Common myeloid progenitor, CD34-positive (primary cell): ENCODE data around the gene IFIT1.

Source experiments
- CTCF ChIA-PET: fragments of 350-600 bp; sonication (Branson Sonifier 250); formaldehyde crosslinking; loops from one replicate; lab custom pipeline; 2021; ENCODE audit warnings: antibody characterized with exemption; lab: Charles Lee
- POLR2A ChIA-PET: fragments of 350-600 bp; sonication (Branson Sonifier 250); formaldehyde crosslinking; loops from one replicate; lab custom pipeline; 2021; ENCODE audit warnings: antibody characterized with exemption; lab: Charles Lee
- DNase-seq, 3 donors: peaks; one replicate each; pipeline versions ENCODE4 v3.0.0 to v3.0.0-alpha.2; 2013
- H3K27ac ChIP-seq, 2 experiments: 1 replicate in 1 of 2; 2 replicates in 1 of 2; pipeline ENCODE4 v1.7.0; 2013; ENCODE audit warnings: inconsistent platforms in 2 of 2, low read length in 2 of 2, mild to moderate bottlenecking in 2 of 2, low read depth in 1 of 2, moderate library complexity in 1 of 2; ENCODE audit not compliant: severe bottlenecking in 2 of 2, insufficient read depth in 1 of 2, poor library complexity in 1 of 2
- H3K27me3 ChIP-seq, 5 experiments: replicated peaks in 2 of 5; 1 replicate in 3 of 5; 2 replicates in 2 of 5; pipeline versions ENCODE4 v1.6.1 to v1.7.0; 2013; ENCODE audit warnings: low read length in 4 of 5, mild to moderate bottlenecking in 2 of 5, moderate library complexity in 2 of 5, inconsistent platforms in 1 of 5; ENCODE audit not compliant: insufficient read depth in 5 of 5, control insufficient read depth in 4 of 5
- H3K36me3 ChIP-seq, 4 experiments: 1 replicate in 2 of 4; 2 replicates in 2 of 4; pipeline versions ENCODE4 v1.6.1 to v1.7.0; 2013; ENCODE audit warnings: low read length in 3 of 4, control low read depth in 1 of 4, mild to moderate bottlenecking in 1 of 4; ENCODE audit not compliant: control insufficient read depth in 4 of 4, insufficient read depth in 4 of 4
- H3K4me1 ChIP-seq, 4 experiments: 1 replicate in 3 of 4; 2 replicates in 1 of 4; pipeline versions ENCODE4 v1.6.1 to v1.7.1; 2013; ENCODE audit warnings: low read length in 3 of 4, mild to moderate bottlenecking in 3 of 4, control low read depth in 1 of 4, inconsistent platforms in 1 of 4, moderate library complexity in 1 of 4; ENCODE audit not compliant: control insufficient read depth in 4 of 4, insufficient read depth in 4 of 4; ENCODE audit errors: control extremely low read depth in 1 of 4
- H3K4me3 ChIP-seq, 7 experiments: 1 replicate in 4 of 7; 2 replicates in 3 of 7; pipeline versions ENCODE4 v1.5.1 to v1.7.0; 2013; ENCODE audit warnings: mild to moderate bottlenecking in 7 of 7, low read length in 6 of 7, moderate library complexity in 6 of 7, inconsistent platforms in 2 of 7, low read depth in 2 of 7, control low read depth in 1 of 7; ENCODE audit not compliant: insufficient read depth in 4 of 7, control insufficient read depth in 1 of 7; ENCODE audit errors: extremely low read depth in 1 of 7
- H3K9me3 ChIP-seq, 5 experiments: 1 replicate in 4 of 5; 2 replicates in 1 of 5; pipeline versions ENCODE4 v1.6.1 to v1.7.1; 2013; ENCODE audit warnings: low read length in 4 of 5, mild to moderate bottlenecking in 2 of 5, inconsistent platforms in 1 of 5, low read depth in 1 of 5, moderate library complexity in 1 of 5; ENCODE audit not compliant: control insufficient read depth in 4 of 5, insufficient read depth in 2 of 5; ENCODE audit errors: control extremely low read depth in 1 of 5
- WGBS: methylation state at CpG from one replicate; pipeline ENCODE4 v1.1.5; 2013; ENCODE audit not compliant: insufficient coverage; 5-methylcytosine and 5-hydroxymethylcytosine counted together

The IFIT1 gene

DNA sequence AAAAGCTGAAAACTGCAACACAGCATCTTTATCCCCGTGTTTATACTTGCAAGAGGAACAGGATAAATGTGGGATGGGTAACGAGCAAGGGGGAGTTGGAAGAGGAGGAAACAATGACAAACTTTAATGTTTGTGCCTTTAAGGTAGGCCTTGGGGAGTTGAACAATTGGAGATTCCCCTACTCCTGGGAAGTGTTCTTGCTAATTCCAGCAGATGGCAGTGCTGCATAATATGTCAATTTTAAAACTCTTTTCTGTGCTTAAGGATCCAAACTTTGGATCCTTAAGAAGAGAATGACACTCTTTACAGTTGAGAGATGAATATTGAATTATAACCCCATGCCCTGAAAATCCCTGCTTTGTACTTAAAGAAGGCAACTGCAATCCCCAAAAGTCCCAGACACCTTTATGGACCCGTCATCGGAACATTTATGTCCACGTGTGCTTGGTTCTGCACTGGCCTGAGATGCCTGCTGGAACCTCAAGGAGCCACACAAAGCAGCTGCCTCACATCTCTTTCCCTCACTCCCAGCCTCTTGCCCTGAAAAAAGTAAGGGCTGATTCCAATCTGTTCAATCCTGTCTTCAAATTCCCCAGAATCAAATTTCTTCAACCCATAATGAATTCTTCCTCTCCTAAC is 33.9 kb downstream of the IFIT1 start:
- WGBS = 67% methylated on average over 5 of the region's 5 CpGs

DNA sequence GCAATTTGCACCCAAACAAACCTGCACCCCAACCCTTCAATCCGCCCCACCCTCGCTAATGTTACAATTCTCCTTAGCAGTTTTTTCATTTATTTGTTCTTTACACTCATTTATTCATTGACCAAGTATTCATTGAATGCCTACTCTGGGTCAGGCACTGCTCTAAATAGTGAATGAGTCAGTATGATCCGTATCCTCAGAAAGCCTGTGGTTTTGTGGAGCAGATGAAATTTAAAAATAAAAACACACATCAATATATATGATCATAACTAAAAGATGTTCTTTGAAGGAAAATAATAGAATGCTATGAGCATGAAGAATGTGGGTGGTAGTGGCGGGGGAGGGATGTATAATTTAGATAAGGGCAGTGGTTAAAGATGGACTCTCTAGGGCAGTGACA is 35.2 kb downstream of the IFIT1 start:
- no peak for DNase-seq
- POLR2A ChIA-PET = no interaction called here
- H3K27ac ChIP-seq = no peak overlapping the region
- no peaks in the 10 kb centered on the region for H3K27me3 ChIP-seq
- no peaks in the 10 kb centered on the region for H3K36me3 ChIP-seq
- H3K4me1 ChIP-seq = no peaks in the 10 kb centered on the region
- no peak overlapping the region for H3K4me3 ChIP-seq
- CTCF ChIA-PET = interaction anchor here (1.2 to 2.7 kb wide), 4 partner anchors 10 to 137 kb away, joined by 3 to 10 read pairs (median 5); no protein-coding TSS in a partner anchor
- WGBS = 100% methylated on average over 1 of the region's 4 CpGs
- H3K9me3 ChIP-seq = no peaks in the 10 kb centered on the region

More for the DNA sequence above, 33.9 kb downstream of the IFIT1 start:
- H3K27me3 ChIP-seq = no peaks in the 10 kb centered on the region
- H3K4me3 ChIP-seq = no peak overlapping the region
- H3K9me3 ChIP-seq = no peaks in the 10 kb centered on the region
- ChIA-PET CTCF (interaction anchor here (0.9 to 2.7 kb wide), 5 partner anchors 9 to 139 kb away, joined by 3 to 10 read pairs (median 3); no protein-coding TSS in a partner anchor), POLR2A (no interaction called here)
- peak; percentile 42 to 71 (median 63) for DNase-seq
- peaks cover 0 to 4% (median under 1%) of the 10 kb centered on the region in 4 experiments for H3K36me3 ChIP-seq
- no peak overlapping the region for H3K27ac ChIP-seq
- H3K4me1 ChIP-seq = no peaks in the 10 kb centered on the region

DNA sequence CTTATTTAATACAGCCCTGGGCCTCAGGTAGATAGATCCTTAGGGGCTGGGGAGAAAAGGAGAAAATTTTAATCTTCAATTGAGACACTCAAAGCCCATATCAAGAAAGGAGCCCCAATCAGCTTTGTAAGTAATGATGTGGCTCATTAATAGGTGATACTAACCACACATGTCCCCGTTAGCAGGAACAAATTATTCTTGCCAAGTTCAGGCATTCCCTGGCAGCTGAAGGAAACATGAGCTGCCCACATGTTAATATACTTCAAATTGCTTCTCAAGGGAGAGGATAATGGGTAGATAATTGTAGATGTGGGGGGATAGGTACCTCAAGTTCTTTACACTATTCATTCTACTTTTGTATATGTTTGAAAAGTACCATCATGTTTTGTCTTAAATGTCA is 36.5 kb downstream of the IFIT1 start:
- Histone ChIP-seq H3K27ac (no peak overlapping the region), H3K27me3 (no peaks in the 10 kb centered on the region), H3K4me1 (no peaks in the 10 kb centered on the region), H3K9me3 (no peaks in the 10 kb centered on the region), H3K36me3 (no peaks in the 10 kb centered on the region), H3K4me3 (no peak overlapping the region)
- ChIA-PET CTCF (interaction anchor here (0.6 to 1.1 kb wide), 2 partner anchors 10 to 38 kb away, joined by 3 read pairs; no protein-coding TSS in a partner anchor), POLR2A (no interaction called here)
- DNase-seq = no peak
- no CpG with 5 or more reads among the region's 1 CpG for WGBS

DNA sequence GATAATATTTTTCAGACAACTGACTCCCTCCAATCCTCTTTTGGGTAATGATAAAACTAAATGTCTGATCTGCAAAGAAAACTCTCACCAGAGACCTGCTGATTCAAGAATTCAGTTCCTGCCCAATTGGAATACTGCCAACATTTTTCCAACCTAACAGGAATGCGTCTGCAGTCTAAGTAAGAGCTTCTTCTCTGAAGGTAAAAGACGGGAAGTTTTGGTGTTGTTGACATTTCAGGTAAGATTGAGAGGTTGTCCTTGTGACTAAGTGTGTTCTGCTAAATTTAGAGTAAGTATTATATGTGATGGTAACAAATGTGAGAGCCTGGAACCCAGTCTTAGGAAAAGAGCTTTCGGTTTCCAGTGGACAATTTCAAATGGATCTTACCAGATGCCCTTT is 39.6 kb downstream of the IFIT1 start:
- CTCF ChIA-PET = interaction anchor here (0.7 to 1.3 kb wide), 4 partner anchors 14 to 137 kb away, joined by 3 to 4 read pairs (median 3); no protein-coding TSS in a partner anchor

DNA sequence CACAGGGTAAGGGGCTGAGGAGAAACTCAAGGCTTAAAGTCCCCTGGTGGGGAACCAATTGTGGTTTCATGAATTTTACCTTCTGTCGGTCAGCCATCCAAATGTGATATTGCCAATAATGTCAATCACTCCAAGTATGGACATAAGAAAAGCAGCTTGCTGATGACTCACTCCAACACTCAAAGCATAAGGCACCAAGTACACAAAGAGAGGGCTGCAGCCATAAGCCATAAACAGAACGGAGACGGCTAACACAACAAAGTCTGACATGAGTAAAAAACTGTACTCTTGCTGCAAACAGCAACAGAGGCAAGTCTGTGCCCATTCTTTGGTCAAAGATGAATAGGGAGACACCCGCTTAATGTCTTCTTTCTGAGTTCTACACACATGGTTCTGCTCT is 46.1 kb downstream of the IFIT1 start:
- Histone ChIP-seq H3K4me3 (no peak overlapping the region), H3K9me3 (no peaks in the 10 kb centered on the region), H3K27ac (no peak overlapping the region), H3K27me3 (peaks cover 0 to 2% (median 0%) of the 10 kb centered on the region in 5 experiments), H3K36me3 (no peaks in the 10 kb centered on the region), H3K4me1 (no peaks in the 10 kb centered on the region)
- no peak for DNase-seq
- 100% methylated on average over 4 of the region's 4 CpGs for WGBS
- POLR2A ChIA-PET = no interaction called here
- CTCF ChIA-PET = no interaction called here

More for the DNA sequence above, 39.6 kb downstream of the IFIT1 start:
- no peak for DNase-seq
- POLR2A ChIA-PET = no interaction called here
- no peaks in the 10 kb centered on the region for H3K9me3 ChIP-seq
- H3K4me1 ChIP-seq = no peaks in the 10 kb centered on the region
- H3K36me3 ChIP-seq = no peaks in the 10 kb centered on the region
- H3K27ac ChIP-seq = no peak overlapping the region
- WGBS = no CpG with 5 or more reads among the region's 3 CpGs
- peaks cover 0 to 2% (median 0%) of the 10 kb centered on the region in 5 experiments for H3K27me3 ChIP-seq
- H3K4me3 ChIP-seq = no peak overlapping the region

DNA sequence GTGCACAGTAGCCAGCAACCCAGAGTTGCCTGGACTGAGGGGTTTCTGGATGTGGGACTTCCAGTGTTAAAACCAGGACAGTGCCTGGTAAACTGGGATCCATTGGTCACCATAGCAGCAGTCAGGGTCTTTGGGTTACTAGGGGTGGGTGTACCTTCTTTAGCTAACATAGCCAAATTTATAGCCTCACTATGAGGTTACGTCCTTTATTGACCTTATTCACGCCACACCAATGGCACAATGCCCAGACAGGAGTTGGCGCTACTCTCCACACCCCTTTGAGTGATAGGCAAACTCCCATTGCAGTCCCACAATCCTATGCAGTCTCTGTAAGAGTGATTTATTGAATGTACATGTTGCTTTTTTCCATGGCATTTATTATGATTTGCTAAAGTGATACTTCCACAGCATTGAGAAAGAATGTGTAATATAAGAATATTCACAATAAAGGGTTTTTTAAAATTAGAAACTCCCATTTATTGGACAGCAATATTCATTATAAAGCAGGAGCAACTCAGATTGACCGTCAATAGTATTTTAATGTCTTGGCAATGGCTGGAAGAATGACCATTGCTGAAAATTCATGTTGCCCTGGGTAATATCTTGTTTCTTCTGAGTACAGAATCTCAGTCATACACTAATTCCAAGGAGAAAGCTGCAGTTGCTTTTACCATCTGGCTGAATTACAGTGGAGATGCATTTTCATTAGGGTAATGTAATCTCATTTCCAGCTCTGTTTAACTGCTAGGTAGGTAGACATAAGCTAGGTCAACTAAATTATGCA is 48.0 kb downstream of the IFIT1 start:
- Histone ChIP-seq H3K36me3 (no peaks in the 10 kb centered on the region), H3K27me3 (peaks cover 0 to 2% (median 0%) of the 10 kb centered on the region in 5 experiments), H3K4me1 (no peaks in the 10 kb centered on the region), H3K27ac (no peak overlapping the region), H3K9me3 (no peaks in the 10 kb centered on the region), H3K4me3 (no peak overlapping the region)
- ChIA-PET POLR2A (no interaction called here), CTCF (no interaction called here)
- no peak for DNase-seq
- 90% methylated on average over 3 of the region's 4 CpGs for WGBS

DNA sequence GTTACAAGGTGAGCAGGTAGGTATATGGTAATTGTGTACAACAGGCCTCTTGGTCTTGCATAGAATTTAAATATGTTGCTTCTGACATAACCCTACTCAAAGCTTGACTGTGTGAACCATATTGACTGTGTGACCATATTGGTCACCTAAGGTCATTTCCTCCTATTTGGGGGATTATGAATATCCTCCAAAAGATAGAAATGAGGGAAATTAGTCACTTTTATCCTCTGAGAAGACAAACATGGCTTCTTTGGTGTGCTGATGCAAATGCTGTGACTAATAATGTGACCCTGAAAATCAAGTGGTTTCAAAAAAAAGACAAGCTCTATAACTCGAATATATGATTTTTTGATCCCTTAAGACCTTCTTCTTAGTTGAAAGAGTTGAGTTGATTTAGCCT is 49.9 kb downstream of the IFIT1 start:
- 80% methylated on average over 1 of the region's 1 CpG for WGBS
- DNase-seq = no peak
- Histone ChIP-seq H3K27ac (no peak overlapping the region), H3K9me3 (no peaks in the 10 kb centered on the region), H3K27me3 (no peaks in the 10 kb centered on the region), H3K4me1 (no peaks in the 10 kb centered on the region), H3K4me3 (no peak overlapping the region), H3K36me3 (no peaks in the 10 kb centered on the region)
- POLR2A ChIA-PET = no interaction called here
- CTCF ChIA-PET = no interaction called here
